GM12874 (cell line): ENCODE results near the gene GLRX2.

Experiments
- CTCF ChIP-seq: IDR thresholded peaks from 2 replicates; pipeline ENCODE4 v1.5.1; 2011; ENCODE audit warnings: low read depth, mild to moderate bottlenecking, control low read depth, low read length, moderate library complexity; ENCODE audit not compliant: insufficient read depth

GLRX2 gene

GRCh38 chr1:193118194-193118593 is 13.0 kb upstream of the GLRX2 start:
- TF ChIP-seq CTCF = no peak

DNA sequence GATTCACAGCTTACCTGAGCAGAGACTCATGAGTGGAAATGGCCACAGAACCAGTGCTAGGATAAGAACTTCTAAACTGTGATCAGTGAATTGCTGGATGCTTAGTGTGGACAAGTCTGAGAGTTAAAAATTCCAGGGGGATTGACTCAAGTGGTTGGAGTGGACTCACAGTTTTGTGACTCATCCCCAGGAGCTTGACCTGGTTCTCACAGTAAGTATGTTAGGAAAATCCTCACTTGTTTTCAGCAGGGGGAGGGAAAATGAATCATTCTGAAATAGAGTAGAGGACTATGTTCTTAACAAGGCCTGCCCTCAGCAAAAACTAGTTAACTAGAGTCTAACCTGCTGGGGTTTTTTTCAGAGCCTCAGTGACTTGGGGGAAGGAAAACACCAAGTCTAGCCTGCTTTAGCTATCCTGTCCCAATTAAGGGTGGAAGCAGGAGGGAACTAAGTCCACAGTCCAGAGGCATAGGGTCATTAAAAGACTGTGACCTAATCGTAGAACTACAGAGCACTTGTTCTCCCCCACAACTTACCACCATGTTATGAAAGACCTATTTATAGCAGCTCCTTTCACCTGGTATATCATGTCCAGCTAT is 10.5 kb upstream of the GLRX2 start:
- TF ChIP-seq CTCF = no peak

DNA sequence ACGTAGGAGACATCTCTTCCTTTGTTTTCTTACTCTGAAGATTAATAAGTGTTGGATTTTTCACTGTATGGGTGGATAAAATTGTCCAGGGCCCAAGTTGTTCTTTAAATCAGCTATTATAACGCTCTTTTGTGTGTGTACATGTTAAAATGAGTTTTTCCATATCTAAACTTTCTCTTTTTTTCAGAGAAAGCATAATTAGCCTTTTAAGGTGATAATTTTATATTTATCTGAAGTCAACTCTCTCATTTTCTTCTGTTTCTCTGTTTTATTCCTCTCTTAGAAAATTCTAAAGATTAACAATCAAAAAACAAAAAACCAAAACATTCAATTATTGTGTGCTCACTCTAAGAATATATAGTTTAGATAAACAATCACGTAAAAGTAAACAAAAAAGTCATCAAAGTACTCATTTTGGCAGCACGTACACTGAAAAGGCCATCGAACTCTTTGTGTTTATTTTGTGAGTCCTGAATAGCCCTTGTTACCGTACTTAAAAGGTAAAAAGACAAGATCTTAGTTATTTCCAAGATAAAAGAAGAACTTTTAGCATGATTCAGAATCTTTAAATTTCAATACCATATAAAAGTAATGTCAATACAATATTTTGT is 9.4 kb upstream of the GLRX2 start:
- no peak for TF ChIP-seq CTCF

DNA sequence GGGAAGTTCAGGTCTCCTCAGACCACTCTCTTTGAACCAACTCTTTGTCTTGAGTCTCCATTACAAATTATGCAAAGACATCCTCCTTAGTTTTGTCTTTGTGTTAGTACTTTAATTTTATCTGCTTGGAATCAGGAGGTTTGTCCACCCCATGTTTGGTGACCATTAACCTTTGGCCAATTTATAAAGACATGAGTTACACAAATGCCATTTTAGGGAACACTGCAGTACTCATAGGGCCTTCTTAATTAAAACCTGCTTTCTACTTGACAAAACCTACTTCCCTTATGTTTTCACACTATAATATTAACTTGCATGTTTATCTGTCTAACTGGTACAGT is 8.7 kb upstream of the GLRX2 start:
- no peak for TF ChIP-seq CTCF

GRCh38 chr1:193113258-193113991 is 8.2 kb upstream of the GLRX2 start:
- TF ChIP-seq CTCF = no peak

DNA sequence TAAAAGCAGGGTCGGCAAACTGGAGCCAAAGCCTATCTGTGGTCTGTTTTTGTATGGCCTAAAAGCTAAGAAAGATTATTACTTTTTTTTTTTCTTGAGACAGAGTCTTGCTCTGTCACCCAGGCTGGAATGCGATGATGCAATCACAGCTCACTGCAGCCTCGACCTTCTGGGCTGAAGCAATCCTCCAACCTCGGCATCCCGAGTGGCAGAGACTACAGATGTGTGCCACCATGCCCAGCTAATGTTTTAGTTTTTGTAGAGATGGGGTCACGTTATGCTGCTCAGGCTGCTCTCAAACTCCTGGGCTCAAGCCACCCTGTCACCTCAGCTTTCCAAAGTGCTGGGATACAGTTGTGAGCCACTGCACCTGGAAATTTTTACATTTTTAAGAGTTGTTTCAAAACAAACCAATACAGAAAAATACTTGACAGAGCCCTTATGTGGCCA is 6.5 kb upstream of the GLRX2 start:
- TF ChIP-seq CTCF = no peak

- no peak for TF ChIP-seq CTCF
Observed at GRCh38 chr1:193110864-193111263, 5.7 kb upstream of the GLRX2 start.
